MM.1S (cell line): ENCODE data around the gene CDH4.
"Not testable (repeated sequence)": the region's sequence is repeated elsewhere in the genome, so short reads cannot be mapped to it uniquely, and the experiment has no call there.

Experiments
- DNase-seq: peaks from one replicate; pipeline ENCODE4 v3.0.0-alpha.2; 2015
- H2AFZ ChIP-seq: fragments of 300-600 bp; sonication (generic); 2 replicates; pipeline ENCODE4 v1.6.0; 2016; ENCODE audit warnings: antibody characterized with exemption, low read length
- H3F3A ChIP-seq: fragments of 300-600 bp; sonication (generic); 2 replicates; pipeline ENCODE4 v1.6.1; 2016; ENCODE audit warnings: mild to moderate bottlenecking, antibody characterized with exemption, low read length, moderate library complexity, mixed read lengths; ENCODE audit not compliant: insufficient read depth
- H3K27ac ChIP-seq: fragments of 300-600 bp; sonication (generic); 2 replicates; pipeline ENCODE4 v1.5.1; 2016; ENCODE audit warnings: mild to moderate bottlenecking, low read length
- H3K27me3 ChIP-seq: fragments of 300-600 bp; sonication (generic); replicated peaks from 2 replicates; pipeline ENCODE4 v1.6.0; 2016; ENCODE audit warnings: low read length; ENCODE audit not compliant: insufficient read depth
- H3K36me3 ChIP-seq: fragments of 300-600 bp; sonication (generic); replicated peaks from 2 replicates; pipeline ENCODE4 v1.6.1; 2016; ENCODE audit warnings: mild to moderate bottlenecking, low read length, mixed read lengths; ENCODE audit not compliant: insufficient read depth
- H3K4me1 ChIP-seq: fragments of 300-600 bp; sonication (generic); 2 replicates; pipeline ENCODE4 v1.6.1; 2016; ENCODE audit warnings: low read length, mixed read lengths
- H3K4me2 ChIP-seq: fragments of 300-600 bp; sonication (generic); 2 replicates; pipeline ENCODE4 v1.6.0; 2016; ENCODE audit warnings: low read depth, low read length
- H3K4me3 ChIP-seq: fragments of 300-600 bp; sonication (generic); 2 replicates; pipeline ENCODE4 v1.5.1; 2016; ENCODE audit warnings: low read length, mixed read lengths
- H3K79me2 ChIP-seq: fragments of 300-600 bp; sonication (generic); 2 replicates; pipeline ENCODE4 v1.6.1; 2016; ENCODE audit warnings: mixed run types, low read length, mixed read lengths
- H3K9ac ChIP-seq: fragments of 300-600 bp; sonication (generic); 2 replicates; pipeline ENCODE4 v1.6.1; 2016; ENCODE audit warnings: low read length, mixed read lengths
- H3K9me2 ChIP-seq: fragments of 300-600 bp; sonication (generic); replicated peaks from 2 replicates; pipeline ENCODE4 v1.6.1; 2016; ENCODE audit warnings: mild to moderate bottlenecking, low read length, mixed read lengths; ENCODE audit not compliant: insufficient read depth
- H3K9me3 ChIP-seq: fragments of 300-600 bp; sonication (generic); replicated peaks from 2 replicates; pipeline ENCODE4 v1.6.1; 2016; ENCODE audit warnings: mild to moderate bottlenecking, low read length, mixed read lengths; ENCODE audit not compliant: insufficient read depth
- H4K20me1 ChIP-seq: fragments of 300-600 bp; sonication (generic); 2 replicates; pipeline ENCODE4 v1.6.1; 2016; ENCODE audit warnings: mild to moderate bottlenecking, low read length, moderate library complexity, mixed read lengths; ENCODE audit not compliant: insufficient read depth
- EZH2 ChIP-seq: fragments of 300-600 bp; sonication (generic); optimal IDR thresholded peaks from 2 replicates; pipeline ENCODE3; 2017; ENCODE audit warnings: low read depth, mild to moderate bottlenecking, antibody characterized with exemption, low read length, mixed read lengths
- EZH2phosphoT487 ChIP-seq: fragments of 300-600 bp; sonication (generic); IDR thresholded peaks from 2 replicates; pipeline ENCODE4 v1.6.1; 2018; ENCODE audit warnings: antibody characterized with exemption, low read length
- TF ChIP-seq, protein P1 (sequence below): fragments of 300-600 bp; sonication (generic); IDR thresholded peaks from 2 replicates; pipeline ENCODE4 v1.5.1; 2016; ENCODE audit warnings: antibody characterized with exemption, low read length, mixed read lengths

The CDH4 gene

DNA sequence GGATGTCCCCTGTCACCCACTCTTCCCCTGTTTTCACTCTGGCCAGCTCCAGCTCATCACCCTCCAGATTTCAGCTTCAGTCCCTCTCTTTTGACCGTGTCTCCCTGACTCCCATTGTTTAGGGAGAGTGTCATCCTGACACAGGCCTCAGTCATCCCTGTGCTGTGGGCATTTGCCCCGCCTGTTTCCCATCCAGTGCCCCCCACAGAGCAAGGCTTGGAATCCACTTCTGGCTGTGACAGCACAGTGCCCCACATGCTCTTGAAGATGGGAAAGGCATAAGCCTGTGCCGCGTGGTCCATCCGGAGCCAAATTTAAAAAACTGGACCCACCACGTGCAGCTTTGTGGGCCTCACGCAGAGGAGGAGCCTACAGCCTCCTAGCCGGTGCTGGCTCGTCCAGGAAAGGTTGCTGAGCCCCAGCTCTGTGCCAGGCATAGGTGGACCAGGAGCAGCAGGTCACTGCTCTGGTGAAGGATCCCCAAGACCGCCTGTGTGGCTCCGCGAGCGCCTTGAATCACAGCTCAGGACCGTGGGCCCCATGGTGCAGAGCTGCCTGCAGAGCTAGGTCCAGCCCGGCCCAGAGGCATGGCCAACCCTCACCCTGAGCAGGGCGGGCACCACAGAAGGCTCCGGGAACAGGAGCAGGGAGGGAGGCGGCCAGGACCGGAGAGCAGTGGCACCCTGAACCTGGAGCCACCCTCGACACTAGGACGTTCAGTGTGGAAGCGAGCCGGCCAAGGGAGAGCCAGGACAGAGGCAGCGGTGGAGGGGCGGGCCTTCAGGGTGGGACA, 172.8 kb downstream of the CDH4 start:
- Histone ChIP-seq H3K4me1 (no peaks in the 10 kb centered on the region), H3K27me3 (peaks cover 3% of the 10 kb centered on the region), H4K20me1 (no peaks in the 10 kb centered on the region), H3K9me3 (no peaks in the 10 kb centered on the region), H3K27ac (no peak overlapping the region), H2AFZ (no peak overlapping the region), H3K9me2 (no peaks in the 10 kb centered on the region), H3F3A (no peaks in the 10 kb centered on the region), H3K4me3 (no peak overlapping the region), H3K79me2 (no peaks in the 10 kb centered on the region), H3K9ac (no peak overlapping the region), H3K4me2 (no peak overlapping the region), H3K36me3 (no peaks in the 10 kb centered on the region)
- TF ChIP-seq EZH2phosphoT487 (no peak), EZH2 (no peak)
- TF ChIP-seq, protein P1, sequence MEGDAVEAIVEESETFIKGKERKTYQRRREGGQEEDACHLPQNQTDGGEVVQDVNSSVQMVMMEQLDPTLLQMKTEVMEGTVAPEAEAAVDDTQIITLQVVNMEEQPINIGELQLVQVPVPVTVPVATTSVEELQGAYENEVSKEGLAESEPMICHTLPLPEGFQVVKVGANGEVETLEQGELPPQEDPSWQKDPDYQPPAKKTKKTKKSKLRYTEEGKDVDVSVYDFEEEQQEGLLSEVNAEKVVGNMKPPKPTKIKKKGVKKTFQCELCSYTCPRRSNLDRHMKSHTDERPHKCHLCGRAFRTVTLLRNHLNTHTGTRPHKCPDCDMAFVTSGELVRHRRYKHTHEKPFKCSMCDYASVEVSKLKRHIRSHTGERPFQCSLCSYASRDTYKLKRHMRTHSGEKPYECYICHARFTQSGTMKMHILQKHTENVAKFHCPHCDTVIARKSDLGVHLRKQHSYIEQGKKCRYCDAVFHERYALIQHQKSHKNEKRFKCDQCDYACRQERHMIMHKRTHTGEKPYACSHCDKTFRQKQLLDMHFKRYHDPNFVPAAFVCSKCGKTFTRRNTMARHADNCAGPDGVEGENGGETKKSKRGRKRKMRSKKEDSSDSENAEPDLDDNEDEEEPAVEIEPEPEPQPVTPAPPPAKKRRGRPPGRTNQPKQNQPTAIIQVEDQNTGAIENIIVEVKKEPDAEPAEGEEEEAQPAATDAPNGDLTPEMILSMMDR, result no peak
- DNase-seq, result no peak

DNA sequence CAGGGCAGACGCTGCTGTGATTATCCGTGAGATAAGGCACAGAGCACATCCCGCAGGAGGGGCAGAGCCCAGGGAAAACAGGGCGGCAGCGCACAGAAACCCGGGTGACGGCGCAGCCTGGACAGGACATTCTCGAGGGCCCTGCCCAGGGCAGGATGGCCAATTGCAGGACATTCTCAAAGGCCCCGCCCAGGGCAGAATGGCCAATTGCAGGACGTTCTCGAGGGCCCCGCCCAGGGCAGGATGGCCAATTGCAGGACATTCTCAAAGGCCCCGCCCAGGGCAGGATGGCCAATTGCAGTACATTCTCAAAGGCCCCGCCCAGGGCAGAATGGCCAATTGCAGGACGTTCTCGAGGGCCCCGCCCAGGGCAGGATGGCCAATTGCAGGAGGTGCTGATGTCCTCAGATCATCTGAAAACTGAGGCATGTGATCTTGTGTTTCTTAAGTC, 173.5 kb downstream of the CDH4 start:
- H3K4me2 ChIP-seq, H3K9ac ChIP-seq, H3K9me3 ChIP-seq, DNase-seq, H3F3A ChIP-seq, H3K79me2 ChIP-seq, H4K20me1 ChIP-seq, H2AFZ ChIP-seq, H3K9me2 ChIP-seq, H3K4me1 ChIP-seq, H3K27ac ChIP-seq, H3K27me3 ChIP-seq, H3K4me3 ChIP-seq, H3K36me3 ChIP-seq: not testable (repeated sequence)

DNA sequence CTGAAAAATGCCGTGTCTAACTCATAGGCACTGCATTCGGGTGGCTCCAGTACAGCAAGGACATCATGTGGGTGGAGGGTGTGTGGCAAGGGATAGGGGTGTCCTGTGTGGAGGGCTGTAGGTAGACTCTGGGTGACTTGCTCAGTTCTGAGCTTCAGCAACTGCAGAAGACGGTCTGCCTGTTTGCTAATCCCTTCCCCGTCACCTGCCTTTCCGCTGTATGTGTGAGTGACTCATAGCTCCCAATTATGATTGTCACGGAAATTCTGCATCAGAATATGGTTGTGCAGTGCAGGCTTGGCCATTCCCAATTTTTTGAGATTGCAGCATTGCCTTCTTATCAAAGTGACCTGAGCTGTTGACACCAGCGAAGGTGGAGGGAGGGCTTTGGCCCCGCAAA, 174.3 kb downstream of the CDH4 start:
- no peak for DNase-seq
- no peak overlapping the region for H3K4me3 ChIP-seq
- H3K9me3 ChIP-seq, result no peaks in the 10 kb centered on the region
- H3K27me3 ChIP-seq, result peaks cover 3% of the 10 kb centered on the region
- H3K9ac ChIP-seq, result no peak overlapping the region
- H3K4me2 ChIP-seq, result no peak overlapping the region
- no peaks in the 10 kb centered on the region for H4K20me1 ChIP-seq
- no peaks in the 10 kb centered on the region for H3K36me3 ChIP-seq
- H2AFZ ChIP-seq, result no peak overlapping the region
- H3F3A ChIP-seq, result no peaks in the 10 kb centered on the region
- TF ChIP-seq, protein P1, result no peak
- TF ChIP-seq EZH2, result no peak
- TF ChIP-seq EZH2phosphoT487, result no peak
- H3K27ac ChIP-seq, result no peak overlapping the region
- no peaks in the 10 kb centered on the region for H3K4me1 ChIP-seq
- no peaks in the 10 kb centered on the region for H3K79me2 ChIP-seq
- H3K9me2 ChIP-seq, result no peaks in the 10 kb centered on the region

DNA sequence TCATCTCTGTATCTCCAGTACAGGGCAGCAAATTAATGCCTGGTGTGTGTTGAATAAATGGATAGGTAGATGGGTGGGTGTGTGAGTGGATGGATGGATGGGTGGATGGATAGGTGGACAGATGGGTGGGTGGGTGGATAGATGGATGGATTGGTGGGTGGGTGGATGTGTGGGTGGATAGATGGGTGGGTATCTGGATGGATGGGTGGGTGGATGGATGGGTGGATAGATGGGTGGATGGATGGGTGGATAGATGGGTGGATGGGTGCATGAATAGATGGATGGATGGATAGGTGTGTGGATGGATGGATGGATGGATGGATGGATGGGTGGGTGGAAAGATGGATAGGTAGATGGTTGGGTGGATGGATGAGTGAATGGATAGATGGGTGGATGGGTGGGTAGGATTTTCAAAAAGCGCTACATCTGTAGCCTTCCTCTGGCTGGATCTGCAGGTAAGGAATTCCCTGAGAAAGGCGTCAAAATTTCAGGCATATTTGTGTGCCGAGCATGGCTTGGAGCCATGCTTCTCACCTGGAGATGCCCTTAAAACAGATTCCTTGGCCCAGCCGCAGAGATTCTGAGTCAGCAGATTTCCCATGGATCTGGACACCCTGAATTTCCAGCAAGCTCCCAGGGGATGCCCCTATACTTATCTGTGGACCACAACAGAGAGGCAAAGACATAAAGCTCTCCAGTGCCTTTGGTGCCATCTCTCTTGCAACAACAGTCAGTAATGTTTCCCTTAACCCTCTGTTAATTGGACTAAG, 177.6 kb downstream of the CDH4 start:
- Histone ChIP-seq H3K27me3 (peaks cover 29% of the 10 kb centered on the region), H3K4me1 (no peaks in the 10 kb centered on the region), H3K9me3 (no peaks in the 10 kb centered on the region), H4K20me1 (no peaks in the 10 kb centered on the region), H2AFZ (no peak overlapping the region), H3K27ac (no peak overlapping the region), H3K4me3 (no peak overlapping the region), H3K79me2 (no peaks in the 10 kb centered on the region), H3K9me2 (no peaks in the 10 kb centered on the region), H3K4me2 (no peak overlapping the region), H3K9ac (no peak overlapping the region), H3K36me3 (no peaks in the 10 kb centered on the region), H3F3A (no peaks in the 10 kb centered on the region)
- TF ChIP-seq, protein P1, result no peak
- no peak for TF ChIP-seq EZH2phosphoT487
- TF ChIP-seq EZH2, result no peak
- DNase-seq, result no peak
